ENCODE results near the gene BNIP5.

Gene BNIP5

GRCh38 chr6:36290668-36291620 lies 45.7 kb downstream of the BNIP5 start:
- DNase-seq: no peak

- DNase-seq: no peak
These were observed 47.3 kb downstream of the BNIP5 start for GRCh38 chr6:36289281-36289878.

- DNase-seq: no peak
These were observed 49.8 kb downstream of the BNIP5 start for GRCh38 chr6:36286858-36287257.

- DNase-seq: no peak
These were observed 50.9 kb downstream of the BNIP5 start for GRCh38 chr6:36285797-36286196.

GRCh38 chr6:36285187-36285671 lies 51.5 kb downstream of the BNIP5 start:
- DNase-seq: no peak

GRCh38 chr6:36284359-36284758 lies 52.3 kb downstream of the BNIP5 start:
- DNase-seq: no peak

- no peak for DNase-seq
These were observed 53.1 kb downstream of the BNIP5 start for GRCh38 chr6:36283608-36284007.

GRCh38 chr6:36280983-36281382 lies 55.7 kb downstream of the BNIP5 start:
- DNase-seq: no peak

- DNase-seq: no peak
These were observed 56.2 kb downstream of the BNIP5 start for GRCh38 chr6:36280467-36280866.

- no peak for DNase-seq
These were observed 58.7 kb downstream of the BNIP5 start for GRCh38 chr6:36277946-36278470.

- DNase-seq: no peak
These were observed 59.8 kb downstream of the BNIP5 start for GRCh38 chr6:36276581-36277536.

- DNase-seq: no peak
These were observed 62.7 kb downstream of the BNIP5 start for GRCh38 chr6:36273802-36274514.

GRCh38 chr6:36273067-36273466 lies 63.6 kb downstream of the BNIP5 start:
- DNase-seq: no peak

- DNase-seq: no peak
These were observed 64.5 kb downstream of the BNIP5 start for GRCh38 chr6:36272234-36272633.

GRCh38 chr6:36269834-36270705 lies 66.6 kb downstream of the BNIP5 start, which contains the start of gene PNPLA1:
TSS of gene PNPLA1 (plus strand) at chr6:36270060. CDS start at chr6:36270460, 400 bp downstream.
- no peak for DNase-seq

- DNase-seq: no peak
These were observed 68.0 kb downstream of the BNIP5 start for GRCh38 chr6:36268478-36269275.

- no peak for DNase-seq
These were observed 68.8 kb downstream of the BNIP5 start for GRCh38 chr6:36267731-36268477.

- DNase-seq: no peak
These were observed 69.6 kb downstream of the BNIP5 start for GRCh38 chr6:36266913-36267644.

Measured in effector CD4-positive, alpha-beta T cell (primary cell).